HepG2 (cell line): ENCODE results near the gene ZNF629. TPM values are rescaled to one million over a fixed set of nuclear protein-coding genes. Genes with fewer than 3 reads are reported as not detected.

Experiments
- CAMTA2 ChIP-seq: sonication (generic); formaldehyde crosslinking; IDR thresholded peaks from 2 replicates; pipeline ENCODE4 v1.4.0; 2020; ENCODE audit warnings: mild to moderate bottlenecking, missing genetic modification reagents, borderline replicate concordance
- KDM3A ChIP-seq: IDR thresholded peaks from 2 replicates; pipeline ENCODE4 v1.6.1; 2018; ENCODE audit warnings: low read depth, missing compliant biosample characterization
- KLF16 ChIP-seq, 2 experiments: sonication (generic) in 1 of 2; formaldehyde crosslinking in 1 of 2; IDR thresholded peaks; 2 replicates each; pipeline versions ENCODE4 v1.6.1 to v1.8.0; 2016 to 2023; ENCODE audit warnings: missing genetic modification reagents in 2 of 2, missing compliant biosample characterization in 1 of 2
- POLR2A ChIP-seq, 2 experiments: IDR thresholded peaks; 2 replicates each; pipeline ENCODE4 v1.6.1; 2011; ENCODE audit warnings: low read depth in 2 of 2, low read length in 2 of 2, mild to moderate bottlenecking in 1 of 2, moderate library complexity in 1 of 2; ENCODE audit not compliant: insufficient read depth in 1 of 2
- RBM39 ChIP-seq: fragments of 200-400 bp; formaldehyde crosslinking; IDR thresholded peaks from one replicate; pipeline ENCODE4 v1.6.1; 2018; ENCODE audit warnings: antibody characterized with exemption, mild to moderate bottlenecking, low read depth, low read length; ENCODE audit not compliant: poor library complexity, severe bottlenecking
- RCOR2 ChIP-seq: IDR thresholded peaks from 2 replicates; pipeline ENCODE4 v1.6.1; 2016; ENCODE audit warnings: missing biosample characterization, missing genetic modification reagents
- SP5 ChIP-seq: IDR thresholded peaks from 2 replicates; pipeline ENCODE4 v1.6.1; 2016; ENCODE audit warnings: low read depth, borderline replicate concordance
- ZBTB25 ChIP-seq: IDR thresholded peaks from 2 replicates; pipeline ENCODE4 v1.6.1; 2018; ENCODE audit warnings: missing genetic modification reagents
- ZC3H4 ChIP-seq: sonication (generic); formaldehyde crosslinking; IDR thresholded peaks from 2 replicates; pipeline ENCODE4 v1.4.0; 2020; ENCODE audit warnings: missing genetic modification reagents, borderline replicate concordance
- ZNF282 ChIP-seq: fragments of 450-650 bp; IDR thresholded peaks from 2 replicates; pipeline ENCODE4 v1.6.1; 2018; ENCODE audit not compliant: partially characterized antibody
- polyA plus RNA-seq, 8 experiments: library from polyadenylated mRNA; depleted of rRNA in 3 of 8; stranded (reverse) in 7 of 8; unstranded in 1 of 8; fragments of >200 nt; fragmentation: Illumina TruSeq in 4 of 8; extraction: Trizol in 4 of 8; gene quantifications; 2 replicates each; pipeline versions ENCODE4 v1.2.1 to v1.2.3, GENCODE V29; 2011 to 2016; ENCODE audit warnings: low read depth in 4 of 8, missing spikeins in 1 of 8, mixed read lengths in 1 of 8; ENCODE audit not compliant: insufficient read depth in 1 of 8
- total RNA-seq, 5 experiments: library from RNA; depleted of rRNA; stranded (reverse); fragments of >200 nt; fragmentation: Illumina TruSeq; extraction: Trizol; gene quantifications; 2 replicates each; pipeline ENCODE4 v1.2.3, GENCODE V29; 2016; ENCODE audit warnings: low read depth in 1 of 5
- TF ChIP-seq, protein P1 (sequence below): sonication (generic); formaldehyde crosslinking; IDR thresholded peaks from 2 replicates; pipeline ENCODE4 v1.4.0; 2020; ENCODE audit warnings: mild to moderate bottlenecking, missing genetic modification reagents, borderline replicate concordance
- TF ChIP-seq, protein P2 (sequence below): fragments of 450-650 bp; IDR thresholded peaks from 2 replicates; pipeline ENCODE4 v1.6.1; 2017
- TF ChIP-seq, protein P3 (sequence below): IDR thresholded peaks from 2 replicates; pipeline ENCODE4 v1.6.1; 2016; ENCODE audit warnings: control low read depth
- TF ChIP-seq, protein P4 (sequence below): sonication (generic); formaldehyde crosslinking; IDR thresholded peaks from 2 replicates; pipeline ENCODE4 v1.4.0; 2020; ENCODE audit warnings: mild to moderate bottlenecking, missing genetic modification reagents

The ZNF629 gene
- total and polyA plus RNA-seq, 2 of the 13 experiments (the other 11 are each of a cell fraction or from before 2014, with no cell fraction given): 6.1 to 16.5 TPM

DNA sequence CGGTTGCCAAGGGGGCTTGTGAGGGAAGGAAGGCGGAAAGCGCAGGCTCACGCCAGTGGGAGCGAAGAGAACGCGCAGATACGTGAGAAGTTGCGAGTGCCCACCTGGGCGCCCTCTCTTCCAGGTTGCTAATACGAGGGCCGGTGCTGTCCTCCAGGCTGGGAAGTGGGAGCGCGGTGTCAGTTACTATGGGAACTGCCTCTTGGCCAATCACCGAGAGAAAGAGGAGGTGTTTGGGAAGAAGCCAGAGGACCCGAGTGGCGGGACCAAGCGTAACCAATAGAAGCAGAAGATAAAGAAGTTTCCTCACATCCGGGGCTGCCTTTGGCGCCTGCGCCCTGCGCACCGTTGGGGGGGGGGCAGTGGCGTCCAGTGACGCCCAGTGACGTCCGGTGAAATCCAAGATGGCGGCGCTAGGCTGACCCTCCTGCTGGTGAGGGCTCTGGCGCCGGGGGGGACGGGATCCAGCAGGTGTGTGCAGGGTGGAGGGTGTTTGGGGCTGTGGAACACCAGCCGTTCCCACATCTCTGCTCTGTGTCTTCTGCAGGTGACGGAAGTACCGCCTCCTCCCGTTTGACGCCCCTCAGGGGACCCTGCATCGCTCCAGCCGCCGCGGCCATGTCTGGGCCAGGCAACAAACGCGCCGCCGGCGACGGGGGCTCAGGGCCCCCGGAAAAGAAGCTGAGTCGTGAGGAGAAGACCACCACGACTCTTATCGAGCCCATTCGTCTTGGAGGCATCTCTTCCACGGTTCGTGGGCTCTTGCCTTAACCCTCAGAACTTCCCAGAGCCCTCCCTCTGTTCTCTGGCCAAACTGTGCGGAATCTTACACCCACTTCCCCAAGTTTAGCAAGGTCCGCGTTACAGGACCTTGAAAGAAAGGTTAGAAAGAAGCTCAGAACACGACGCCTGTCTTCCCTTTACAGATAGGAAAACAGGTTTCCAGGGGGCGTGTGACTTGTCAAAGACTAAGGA is 24.8 kb downstream of the ZNF629 start, which contains the start of the genes CFAP119 and RNF40 (continued):
- TF ChIP-seq, protein P1, sequence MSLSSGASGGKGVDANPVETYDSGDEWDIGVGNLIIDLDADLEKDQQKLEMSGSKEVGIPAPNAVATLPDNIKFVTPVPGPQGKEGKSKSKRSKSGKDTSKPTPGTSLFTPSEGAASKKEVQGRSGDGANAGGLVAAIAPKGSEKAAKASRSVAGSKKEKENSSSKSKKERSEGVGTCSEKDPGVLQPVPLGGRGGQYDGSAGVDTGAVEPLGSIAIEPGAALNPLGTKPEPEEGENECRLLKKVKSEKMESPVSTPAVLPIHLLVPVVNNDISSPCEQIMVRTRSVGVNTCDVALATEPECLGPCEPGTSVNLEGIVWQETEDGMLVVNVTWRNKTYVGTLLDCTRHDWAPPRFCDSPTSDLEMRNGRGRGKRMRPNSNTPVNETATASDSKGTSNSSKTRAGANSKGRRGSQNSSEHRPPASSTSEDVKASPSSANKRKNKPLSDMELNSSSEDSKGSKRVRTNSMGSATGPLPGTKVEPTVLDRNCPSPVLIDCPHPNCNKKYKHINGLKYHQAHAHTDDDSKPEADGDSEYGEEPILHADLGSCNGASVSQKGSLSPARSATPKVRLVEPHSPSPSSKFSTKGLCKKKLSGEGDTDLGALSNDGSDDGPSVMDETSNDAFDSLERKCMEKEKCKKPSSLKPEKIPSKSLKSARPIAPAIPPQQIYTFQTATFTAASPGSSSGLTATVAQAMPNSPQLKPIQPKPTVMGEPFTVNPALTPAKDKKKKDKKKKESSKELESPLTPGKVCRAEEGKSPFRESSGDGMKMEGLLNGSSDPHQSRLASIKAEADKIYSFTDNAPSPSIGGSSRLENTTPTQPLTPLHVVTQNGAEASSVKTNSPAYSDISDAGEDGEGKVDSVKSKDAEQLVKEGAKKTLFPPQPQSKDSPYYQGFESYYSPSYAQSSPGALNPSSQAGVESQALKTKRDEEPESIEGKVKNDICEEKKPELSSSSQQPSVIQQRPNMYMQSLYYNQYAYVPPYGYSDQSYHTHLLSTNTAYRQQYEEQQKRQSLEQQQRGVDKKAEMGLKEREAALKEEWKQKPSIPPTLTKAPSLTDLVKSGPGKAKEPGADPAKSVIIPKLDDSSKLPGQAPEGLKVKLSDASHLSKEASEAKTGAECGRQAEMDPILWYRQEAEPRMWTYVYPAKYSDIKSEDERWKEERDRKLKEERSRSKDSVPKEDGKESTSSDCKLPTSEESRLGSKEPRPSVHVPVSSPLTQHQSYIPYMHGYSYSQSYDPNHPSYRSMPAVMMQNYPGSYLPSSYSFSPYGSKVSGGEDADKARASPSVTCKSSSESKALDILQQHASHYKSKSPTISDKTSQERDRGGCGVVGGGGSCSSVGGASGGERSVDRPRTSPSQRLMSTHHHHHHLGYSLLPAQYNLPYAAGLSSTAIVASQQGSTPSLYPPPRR (CRISPR knock-in tag): peak; percentile 19; the same call in 1 of the 2 replicates
- TF ChIP-seq ZBTB25 (CRISPR knock-in tag): peak; percentile 83
- TF ChIP-seq KDM3A (CRISPR knock-in tag): no peak
- TF ChIP-seq, protein P2, sequence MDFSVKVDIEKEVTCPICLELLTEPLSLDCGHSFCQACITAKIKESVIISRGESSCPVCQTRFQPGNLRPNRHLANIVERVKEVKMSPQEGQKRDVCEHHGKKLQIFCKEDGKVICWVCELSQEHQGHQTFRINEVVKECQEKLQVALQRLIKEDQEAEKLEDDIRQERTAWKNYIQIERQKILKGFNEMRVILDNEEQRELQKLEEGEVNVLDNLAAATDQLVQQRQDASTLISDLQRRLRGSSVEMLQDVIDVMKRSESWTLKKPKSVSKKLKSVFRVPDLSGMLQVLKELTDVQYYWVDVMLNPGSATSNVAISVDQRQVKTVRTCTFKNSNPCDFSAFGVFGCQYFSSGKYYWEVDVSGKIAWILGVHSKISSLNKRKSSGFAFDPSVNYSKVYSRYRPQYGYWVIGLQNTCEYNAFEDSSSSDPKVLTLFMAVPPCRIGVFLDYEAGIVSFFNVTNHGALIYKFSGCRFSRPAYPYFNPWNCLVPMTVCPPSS: no peak
- no peak for TF ChIP-seq RCOR2 (CRISPR knock-in tag)
- no peak for TF ChIP-seq ZC3H4 (CRISPR knock-in tag)
- no peak for TF ChIP-seq ZNF282
- no peak for TF ChIP-seq CAMTA2 (CRISPR knock-in tag)
- peak; percentile 54 for TF ChIP-seq RBM39
- TF ChIP-seq, protein P3, sequence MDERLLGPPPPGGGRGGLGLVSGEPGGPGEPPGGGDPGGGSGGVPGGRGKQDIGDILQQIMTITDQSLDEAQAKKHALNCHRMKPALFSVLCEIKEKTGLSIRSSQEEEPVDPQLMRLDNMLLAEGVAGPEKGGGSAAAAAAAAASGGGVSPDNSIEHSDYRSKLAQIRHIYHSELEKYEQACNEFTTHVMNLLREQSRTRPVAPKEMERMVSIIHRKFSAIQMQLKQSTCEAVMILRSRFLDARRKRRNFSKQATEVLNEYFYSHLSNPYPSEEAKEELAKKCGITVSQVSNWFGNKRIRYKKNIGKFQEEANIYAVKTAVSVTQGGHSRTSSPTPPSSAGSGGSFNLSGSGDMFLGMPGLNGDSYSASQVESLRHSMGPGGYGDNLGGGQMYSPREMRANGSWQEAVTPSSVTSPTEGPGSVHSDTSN: no peak
- TF ChIP-seq SP5 (CRISPR knock-in tag): 0 out of 2 replicates have a peak, but pooled peaks have one; percentile 19
- peak in 1 of 2 experiments; percentile 79; a peak in 2 of 4 replicates for TF ChIP-seq KLF16 (CRISPR knock-in tag; IDR thresholded peaks at IDR 0.05)
- peak; percentile 76 to 88 for TF ChIP-seq POLR2A (IDR thresholded peaks at IDR 0.05; ENCODE audit: insufficient read depth in 1 of 2, low read depth in 2 of 2, low read length in 2 of 2)
- TF ChIP-seq, protein P4, sequence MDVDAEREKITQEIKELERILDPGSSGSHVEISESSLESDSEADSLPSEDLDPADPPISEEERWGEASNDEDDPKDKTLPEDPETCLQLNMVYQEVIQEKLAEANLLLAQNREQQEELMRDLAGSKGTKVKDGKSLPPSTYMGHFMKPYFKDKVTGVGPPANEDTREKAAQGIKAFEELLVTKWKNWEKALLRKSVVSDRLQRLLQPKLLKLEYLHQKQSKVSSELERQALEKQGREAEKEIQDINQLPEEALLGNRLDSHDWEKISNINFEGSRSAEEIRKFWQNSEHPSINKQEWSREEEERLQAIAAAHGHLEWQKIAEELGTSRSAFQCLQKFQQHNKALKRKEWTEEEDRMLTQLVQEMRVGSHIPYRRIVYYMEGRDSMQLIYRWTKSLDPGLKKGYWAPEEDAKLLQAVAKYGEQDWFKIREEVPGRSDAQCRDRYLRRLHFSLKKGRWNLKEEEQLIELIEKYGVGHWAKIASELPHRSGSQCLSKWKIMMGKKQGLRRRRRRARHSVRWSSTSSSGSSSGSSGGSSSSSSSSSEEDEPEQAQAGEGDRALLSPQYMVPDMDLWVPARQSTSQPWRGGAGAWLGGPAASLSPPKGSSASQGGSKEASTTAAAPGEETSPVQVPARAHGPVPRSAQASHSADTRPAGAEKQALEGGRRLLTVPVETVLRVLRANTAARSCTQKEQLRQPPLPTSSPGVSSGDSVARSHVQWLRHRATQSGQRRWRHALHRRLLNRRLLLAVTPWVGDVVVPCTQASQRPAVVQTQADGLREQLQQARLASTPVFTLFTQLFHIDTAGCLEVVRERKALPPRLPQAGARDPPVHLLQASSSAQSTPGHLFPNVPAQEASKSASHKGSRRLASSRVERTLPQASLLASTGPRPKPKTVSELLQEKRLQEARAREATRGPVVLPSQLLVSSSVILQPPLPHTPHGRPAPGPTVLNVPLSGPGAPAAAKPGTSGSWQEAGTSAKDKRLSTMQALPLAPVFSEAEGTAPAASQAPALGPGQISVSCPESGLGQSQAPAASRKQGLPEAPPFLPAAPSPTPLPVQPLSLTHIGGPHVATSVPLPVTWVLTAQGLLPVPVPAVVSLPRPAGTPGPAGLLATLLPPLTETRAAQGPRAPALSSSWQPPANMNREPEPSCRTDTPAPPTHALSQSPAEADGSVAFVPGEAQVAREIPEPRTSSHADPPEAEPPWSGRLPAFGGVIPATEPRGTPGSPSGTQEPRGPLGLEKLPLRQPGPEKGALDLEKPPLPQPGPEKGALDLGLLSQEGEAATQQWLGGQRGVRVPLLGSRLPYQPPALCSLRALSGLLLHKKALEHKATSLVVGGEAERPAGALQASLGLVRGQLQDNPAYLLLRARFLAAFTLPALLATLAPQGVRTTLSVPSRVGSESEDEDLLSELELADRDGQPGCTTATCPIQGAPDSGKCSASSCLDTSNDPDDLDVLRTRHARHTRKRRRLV (CRISPR knock-in tag): peak; percentile 27; the same call in 1 of the 2 replicates
